Fibroblast of lung (primary cell): Measurements from ENCODE around the gene KCNH1. TPM values are rescaled to one million over a fixed set of nuclear protein-coding genes. Genes with fewer than 3 reads are reported as not detected.

Experiments
- DNase-seq, 2 donors: peaks; one replicate each; pipeline versions ENCODE4 v3.0.0 to v3.0.0-alpha.2; 2010; ENCODE audit warnings: low read depth in 2 of 2
- H2AFZ ChIP-seq: 2 replicates; pipeline ENCODE4 v1.5.1; 2012; ENCODE audit warnings: low read length, control low read depth, inconsistent platforms
- H3K27ac ChIP-seq: 2 replicates; pipeline ENCODE4 v1.5.1; 2011; ENCODE audit warnings: low read length, control low read depth; ENCODE audit not compliant: insufficient read depth
- H3K27me3 ChIP-seq: 2 replicates; pipeline ENCODE4 v1.5.1; 2011; ENCODE audit warnings: mild to moderate bottlenecking, low read length; ENCODE audit not compliant: control insufficient read depth, insufficient read depth
- H3K36me3 ChIP-seq: 2 replicates; pipeline ENCODE4 v1.5.1; 2011; ENCODE audit warnings: low read length; ENCODE audit not compliant: control insufficient read depth, insufficient read depth
- H3K4me1 ChIP-seq: 2 replicates; pipeline ENCODE4 v1.5.1; 2011; ENCODE audit warnings: low read length; ENCODE audit not compliant: control insufficient read depth, insufficient read depth; ENCODE audit errors: extremely low read depth
- H3K4me2 ChIP-seq: 2 replicates; pipeline ENCODE4 v1.5.1; 2011; ENCODE audit warnings: low read length, control low read depth; ENCODE audit not compliant: insufficient read depth; ENCODE audit errors: extremely low read depth
- H3K4me3 ChIP-seq, 4 experiments: fragments of 200-600 bp in 1 of 4; sonication (generic) in 1 of 4; replicated peaks in 1 of 4; 2 replicates each; pipeline ENCODE4 v1.5.1; 2011 to 2016; ENCODE audit warnings: low read length in 4 of 4, low read depth in 3 of 4, mild to moderate bottlenecking in 3 of 4, control low read depth in 2 of 4, inconsistent platforms in 1 of 4, mixed read lengths in 1 of 4; ENCODE audit not compliant: insufficient read depth in 1 of 4; ENCODE audit errors: control extremely low read depth in 1 of 4
- H3K79me2 ChIP-seq: 2 replicates; pipeline ENCODE4 v1.5.1; 2012; ENCODE audit warnings: mild to moderate bottlenecking, low read length, inconsistent platforms; ENCODE audit not compliant: control insufficient read depth, insufficient read depth
- H3K9ac ChIP-seq: 2 replicates; pipeline ENCODE4 v1.5.1; 2011; ENCODE audit warnings: mild to moderate bottlenecking, low read length, control low read depth; ENCODE audit not compliant: insufficient read depth
- H3K9me3 ChIP-seq: 2 replicates; pipeline ENCODE4 v1.5.1; 2012; ENCODE audit warnings: low read depth, low read length; ENCODE audit not compliant: control insufficient read depth, insufficient read depth
- H4K20me1 ChIP-seq: 2 replicates; pipeline ENCODE4 v1.5.1; 2011; ENCODE audit warnings: low read length; ENCODE audit not compliant: control insufficient read depth, insufficient read depth; ENCODE audit errors: extremely low read depth
- EZH2 ChIP-seq: IDR thresholded peaks from 2 replicates; pipeline ENCODE4 v1.5.1; 2012; ENCODE audit warnings: low read length, control low read depth, mild to moderate bottlenecking; ENCODE audit errors: missing control alignments
- polyA plus RNA-seq, 2 donors: library from polyadenylated mRNA; depleted of rRNA in 1 of 2; stranded (reverse) in 1 of 2; unstranded in 1 of 2; fragments of >200 nt; gene quantifications; 2 replicates each; pipeline ENCODE4 v1.2.1, GENCODE V29; 2011 to 2012; ENCODE audit warnings: missing spikeins in 1 of 2
- total RNA-seq: library from RNA; depleted of rRNA; stranded (reverse); fragments of >200 nt; gene quantifications from 2 replicates; pipeline ENCODE4 v1.2.1, GENCODE V29; 2014
- TF ChIP-seq, protein P1 (sequence below), 2 donors: IDR thresholded peaks in 1 of 2; conservative IDR thresholded peaks in 1 of 2; 1 replicate in 1 of 2; 2 replicates in 1 of 2; pipeline ENCODE4 v1.5.1; 2011 to 2012; ENCODE audit warnings: low read length in 2 of 2, control low read depth in 1 of 2, inconsistent platforms in 1 of 2, low read depth in 1 of 2, mild to moderate bottlenecking in 1 of 2

Gene KCNH1
- total and polyA plus RNA-seq, 2 donors (not counting 1 experiment from before 2014, with no cell fraction given): 0.17 to 1.5 TPM

DNA sequence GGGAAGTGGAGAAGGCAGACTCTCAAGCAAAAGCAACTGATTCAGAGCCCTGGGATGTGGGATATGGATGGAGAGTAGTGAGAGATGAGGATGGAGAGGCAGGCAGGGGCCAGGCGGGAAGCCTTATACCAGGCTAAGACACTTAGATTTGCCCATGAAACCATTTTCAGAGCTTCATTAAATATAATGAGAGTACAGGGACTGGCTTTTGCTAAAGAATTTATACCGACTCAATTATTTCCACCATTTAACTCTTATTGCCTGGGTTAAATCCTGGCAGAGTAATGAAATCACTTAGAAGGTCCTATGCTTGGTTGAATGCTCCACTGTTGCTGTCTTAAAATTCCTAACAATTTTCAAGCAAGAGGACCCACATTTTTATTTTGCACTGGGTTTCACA, 311.7 kb downstream of the KCNH1 start:
- Histone ChIP-seq H4K20me1 (no peaks in the 10 kb centered on the region), H3K9ac (no peak overlapping the region)
- TF ChIP-seq, protein P1, sequence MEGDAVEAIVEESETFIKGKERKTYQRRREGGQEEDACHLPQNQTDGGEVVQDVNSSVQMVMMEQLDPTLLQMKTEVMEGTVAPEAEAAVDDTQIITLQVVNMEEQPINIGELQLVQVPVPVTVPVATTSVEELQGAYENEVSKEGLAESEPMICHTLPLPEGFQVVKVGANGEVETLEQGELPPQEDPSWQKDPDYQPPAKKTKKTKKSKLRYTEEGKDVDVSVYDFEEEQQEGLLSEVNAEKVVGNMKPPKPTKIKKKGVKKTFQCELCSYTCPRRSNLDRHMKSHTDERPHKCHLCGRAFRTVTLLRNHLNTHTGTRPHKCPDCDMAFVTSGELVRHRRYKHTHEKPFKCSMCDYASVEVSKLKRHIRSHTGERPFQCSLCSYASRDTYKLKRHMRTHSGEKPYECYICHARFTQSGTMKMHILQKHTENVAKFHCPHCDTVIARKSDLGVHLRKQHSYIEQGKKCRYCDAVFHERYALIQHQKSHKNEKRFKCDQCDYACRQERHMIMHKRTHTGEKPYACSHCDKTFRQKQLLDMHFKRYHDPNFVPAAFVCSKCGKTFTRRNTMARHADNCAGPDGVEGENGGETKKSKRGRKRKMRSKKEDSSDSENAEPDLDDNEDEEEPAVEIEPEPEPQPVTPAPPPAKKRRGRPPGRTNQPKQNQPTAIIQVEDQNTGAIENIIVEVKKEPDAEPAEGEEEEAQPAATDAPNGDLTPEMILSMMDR (conservative IDR thresholded peaks at IDR 0.05 in 1 of 2, IDR thresholded peaks at IDR 0.05 in 1 of 2; ENCODE audit: low read depth in 1 of 2, low read length in 2 of 2): no peak
- no peak for TF ChIP-seq EZH2

DNA sequence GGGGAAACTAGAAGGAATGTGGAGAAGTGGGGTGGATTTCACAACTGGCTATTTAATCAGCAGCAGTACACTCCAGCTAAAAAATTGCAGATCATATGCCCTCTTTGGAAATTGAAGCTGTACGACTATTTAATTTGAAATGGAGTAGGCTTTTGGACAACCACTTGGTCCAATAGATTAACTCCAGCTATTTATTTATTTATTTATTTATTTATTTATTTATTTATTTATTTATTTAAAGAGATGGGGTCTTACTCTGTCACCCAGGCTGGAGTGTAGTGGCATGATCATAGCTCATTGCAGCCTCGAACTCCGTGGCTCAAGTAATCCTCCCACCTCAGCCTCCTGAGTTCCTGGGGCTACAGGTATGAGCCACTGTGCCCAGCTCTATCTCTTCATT, 312.3 kb downstream of the KCNH1 start:
- TF ChIP-seq EZH2: no peak
- TF ChIP-seq, protein P1 (conservative IDR thresholded peaks at IDR 0.05 in 1 of 2, IDR thresholded peaks at IDR 0.05 in 1 of 2; ENCODE audit: low read depth in 1 of 2, low read length in 2 of 2): no peak
- Histone ChIP-seq H3K9me3 (no peaks in the 10 kb centered on the region), H3K4me3 (no peak overlapping the region), H3K36me3 (no peaks in the 10 kb centered on the region), H3K4me1 (no peaks in the 10 kb centered on the region), H2AFZ (no peak overlapping the region), H4K20me1 (no peaks in the 10 kb centered on the region), H3K79me2 (no peaks in the 10 kb centered on the region), H3K4me2 (no peak overlapping the region), H3K27me3 (no peaks in the 10 kb centered on the region), H3K27ac (no peak overlapping the region), H3K9ac (no peak overlapping the region)
- DNase-seq: no peak

More for the DNA sequence above, 311.7 kb downstream of the KCNH1 start:
- Histone ChIP-seq H3K36me3 (no peaks in the 10 kb centered on the region), H3K4me1 (no peaks in the 10 kb centered on the region), H3K4me3 (no peak overlapping the region), H3K9me3 (no peaks in the 10 kb centered on the region), H3K27me3 (no peaks in the 10 kb centered on the region), H3K79me2 (no peaks in the 10 kb centered on the region), H3K4me2 (no peak overlapping the region), H3K27ac (no peak overlapping the region), H2AFZ (no peak overlapping the region)
- no peak for DNase-seq

DNA sequence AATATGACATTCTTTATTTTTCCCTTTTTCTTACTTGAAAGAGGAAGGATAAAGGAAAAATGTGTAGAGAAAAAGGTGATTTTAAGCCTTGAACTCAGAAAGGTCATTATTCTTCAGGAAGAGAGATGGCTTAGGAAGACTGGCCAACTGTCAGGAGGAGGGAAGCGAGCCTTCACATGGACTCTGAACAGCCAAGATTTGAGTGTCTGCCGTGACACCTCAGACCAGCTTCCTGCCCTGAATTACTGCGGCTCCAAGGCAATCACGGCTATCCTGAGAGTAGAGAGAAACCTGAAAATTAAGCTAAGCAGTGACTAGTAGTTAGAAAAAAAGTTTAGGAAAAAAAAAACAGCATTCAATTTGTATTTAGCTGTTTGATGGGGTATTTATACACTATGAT, 314.7 kb downstream of the KCNH1 start:
- H3K79me2 ChIP-seq: no peaks in the 10 kb centered on the region
- H3K27me3 ChIP-seq: no peaks in the 10 kb centered on the region
- no peaks in the 10 kb centered on the region for H3K4me1 ChIP-seq
- H3K9ac ChIP-seq: no peak overlapping the region
- TF ChIP-seq, protein P1 (conservative IDR thresholded peaks at IDR 0.05 in 1 of 2, IDR thresholded peaks at IDR 0.05 in 1 of 2; ENCODE audit: low read depth in 1 of 2, low read length in 2 of 2): no peak
- no peak for TF ChIP-seq EZH2
- H3K27ac ChIP-seq: no peak overlapping the region
- no peak overlapping the region for H2AFZ ChIP-seq
- no peaks in the 10 kb centered on the region for H3K36me3 ChIP-seq
- no peaks in the 10 kb centered on the region for H4K20me1 ChIP-seq
- no peak for DNase-seq
- no peak overlapping the region for H3K4me3 ChIP-seq
- no peaks in the 10 kb centered on the region for H3K9me3 ChIP-seq
- no peak overlapping the region for H3K4me2 ChIP-seq
